HG03039 (cell line): Measurements from ENCODE around the gene C6orf163.

Experiments
- ATAC-seq: cut with Tn5 transposase; IDR thresholded peaks from one replicate; pipeline ENCODE4 v1.9.1; 2021; ENCODE audit warnings: mild to moderate bottlenecking, moderate library complexity; ENCODE audit not compliant: unreplicated experiment

The C6orf163 gene

GRCh38 chr6:87408721-87409155, 64.1 kb downstream of the C6orf163 start:
- no peak for ATAC-seq
